8988T (cell line): ENCODE measurements around the gene MAN2B1.

Source experiments
- DNase-seq: peaks from one replicate; pipeline ENCODE4 v3.0.0; 2011

Gene MAN2B1

DNA sequence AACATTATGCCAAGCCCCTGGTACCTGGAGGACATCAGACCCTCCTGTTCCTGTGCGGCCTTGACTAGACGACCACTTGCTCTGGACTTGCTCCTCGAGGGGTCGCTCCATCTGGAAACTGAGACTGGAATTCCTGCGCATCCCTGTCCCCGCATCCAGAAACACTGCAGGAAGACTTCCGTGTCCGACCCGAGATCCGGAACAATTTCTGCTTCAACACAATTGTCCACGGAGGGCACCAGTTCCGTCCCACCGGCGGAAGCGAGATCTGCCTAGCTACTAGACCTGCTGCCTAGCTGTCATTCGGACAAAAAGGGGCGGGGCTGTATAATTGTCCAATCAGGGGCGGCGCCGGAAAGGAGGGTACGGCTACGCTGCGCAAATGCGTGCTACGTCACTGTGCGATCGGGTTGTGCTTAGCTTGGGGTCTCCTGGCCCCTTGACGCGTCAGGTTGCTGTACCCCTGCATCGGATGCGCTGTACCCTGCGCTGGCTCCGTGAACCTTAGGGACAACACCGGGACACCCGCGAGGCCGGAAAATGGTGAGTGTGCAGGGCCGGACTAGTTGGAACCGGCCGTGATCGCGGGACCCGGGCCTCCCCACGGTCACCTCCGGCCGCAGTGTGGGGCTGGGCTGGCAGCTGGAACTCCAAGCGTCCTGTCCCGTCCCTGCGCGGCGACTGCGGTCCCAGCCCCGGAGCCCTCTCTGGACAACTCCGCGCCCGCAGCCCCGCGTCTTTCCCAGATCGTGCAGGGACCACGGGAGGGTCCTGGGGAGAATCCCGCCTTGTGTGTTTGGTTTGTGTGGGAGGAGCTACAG lies 55.8 kb downstream of the MAN2B1 start, which contains the start of the genes ZNF490 and ZNF791:
TSS of gene ZNF490 (minus strand) at position 274 of the 821 bp plus-strand sequence. CDS start at position 141, 133 bp downstream.
TSS of gene ZNF791 (plus strand) at position 381 of the 821 bp plus-strand sequence. CDS start at position 541, 160 bp downstream.
- DNase-seq: peak; percentile 73

DNA sequence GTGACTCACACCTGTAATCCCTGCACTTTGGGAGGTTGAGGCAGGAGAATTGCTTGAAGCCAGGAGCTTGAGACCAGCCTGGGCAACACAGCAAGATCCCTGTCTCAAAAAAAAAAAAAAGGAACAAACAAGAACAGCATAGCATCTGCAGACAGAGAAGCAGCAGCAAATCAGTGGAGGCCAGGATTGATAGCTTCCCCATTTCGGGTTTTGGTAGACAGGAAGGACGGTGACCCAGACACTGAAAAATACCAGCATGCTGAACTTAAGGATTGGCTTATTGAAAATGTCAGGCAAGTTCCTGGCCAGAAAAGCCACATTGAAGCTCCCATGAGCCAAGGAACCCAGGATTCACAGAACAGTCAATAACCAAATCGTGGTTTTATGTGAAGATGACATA lies 58.9 kb downstream of the MAN2B1 start:
- no peak for DNase-seq

DNA sequence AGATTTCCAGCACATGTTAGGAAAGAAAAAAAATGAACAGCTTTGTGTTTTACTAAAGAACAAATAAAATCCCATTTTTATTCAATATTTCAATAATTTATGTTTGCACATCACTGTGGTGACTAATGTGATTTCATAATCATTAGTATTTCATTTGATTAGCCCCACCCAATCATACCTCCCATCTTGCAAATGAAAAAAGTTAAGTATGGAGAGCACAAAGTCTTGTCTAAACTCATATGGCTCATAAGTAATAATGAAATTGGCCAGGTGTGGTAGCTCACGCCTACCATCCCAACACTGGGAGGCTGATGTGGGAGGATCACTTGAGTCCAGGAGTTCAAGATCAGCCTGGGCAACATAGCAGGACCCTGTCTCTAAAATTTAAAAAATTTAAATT lies 59.7 kb downstream of the MAN2B1 start:
- DNase-seq: no peak

DNA sequence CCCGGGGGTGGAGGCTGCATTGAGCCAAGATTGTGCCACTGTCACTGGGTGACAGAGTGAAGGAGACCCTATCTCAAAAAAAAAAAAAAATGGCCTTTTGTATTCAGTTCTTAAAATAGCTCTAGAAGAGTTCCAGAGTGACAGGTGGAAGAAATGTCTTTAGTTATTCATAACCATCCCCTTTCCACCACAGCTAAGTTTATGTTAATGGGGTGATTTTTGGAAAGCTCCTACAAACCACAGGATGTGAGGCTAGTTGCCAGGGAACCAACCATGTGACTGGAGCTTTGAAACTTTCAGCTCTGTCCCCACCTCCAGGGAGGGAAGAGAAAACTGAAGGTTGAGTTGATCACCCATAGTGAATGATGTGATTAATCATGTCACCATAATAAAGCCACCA lies 62.8 kb downstream of the MAN2B1 start:
- DNase-seq: no peak

DNA sequence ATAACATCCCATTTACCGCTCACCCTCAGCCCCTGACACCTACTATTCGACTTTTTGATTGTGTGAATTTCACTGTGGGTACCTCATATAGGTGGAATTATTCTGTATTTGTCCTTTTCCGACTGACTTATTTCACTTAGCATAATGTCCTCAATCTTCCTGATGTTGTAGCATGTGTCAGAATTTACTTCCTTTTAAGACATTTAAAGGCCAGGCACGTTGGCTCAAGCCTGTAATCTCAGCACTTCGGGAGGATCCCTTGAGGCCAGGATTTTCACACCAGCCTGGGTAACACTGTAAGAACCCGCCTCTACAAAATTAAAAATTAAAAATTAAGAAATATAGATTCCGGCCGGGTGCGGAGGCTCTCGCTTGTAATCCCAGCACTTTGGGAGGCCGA lies 68.9 kb downstream of the MAN2B1 start:
- DNase-seq: no peak

DNA sequence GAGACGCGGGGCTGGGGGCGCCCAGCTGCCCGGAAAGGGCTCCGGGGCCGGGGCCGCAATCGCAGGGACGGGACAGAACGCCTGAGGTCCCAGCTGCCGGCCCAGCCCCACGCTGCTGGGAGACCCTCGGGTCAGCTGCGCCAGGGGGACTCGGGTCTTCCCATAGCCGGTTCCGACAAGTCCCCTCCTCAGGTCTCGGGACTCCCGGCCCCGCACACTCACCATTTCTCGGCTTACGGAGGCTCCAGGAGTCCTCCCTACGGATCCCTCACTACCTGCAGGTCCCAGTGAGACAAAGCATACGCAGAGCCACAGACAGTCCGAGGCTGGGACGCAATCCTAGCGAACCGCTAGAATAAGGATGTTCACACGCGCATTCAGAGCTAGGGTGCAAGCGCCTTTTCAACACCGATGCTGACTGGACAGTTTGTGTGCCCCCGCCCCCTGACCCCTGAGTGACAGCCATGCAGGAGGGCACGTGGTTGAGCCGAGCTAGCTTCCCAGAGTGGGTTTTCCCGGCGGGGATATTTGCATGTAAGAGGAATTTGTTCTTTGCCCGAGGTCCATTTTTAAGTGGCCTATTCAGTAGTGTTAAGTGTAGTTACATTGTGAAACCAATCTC lies 69.5 kb downstream of the MAN2B1 start:
- no peak for DNase-seq
